GM18868 (cell line): ENCODE measurements around the gene SLC38A10.

Experiments
- ATAC-seq: cut with Tn5 transposase; IDR thresholded peaks from one replicate; pipeline ENCODE4 v1.9.1; 2021; ENCODE audit warnings: mild to moderate bottlenecking, moderate library complexity; ENCODE audit not compliant: unreplicated experiment

The SLC38A10 gene

GRCh38 chr17:81300586-81301155 is 5.6 kb upstream of the SLC38A10 start:
- no peak for ATAC-seq

DNA sequence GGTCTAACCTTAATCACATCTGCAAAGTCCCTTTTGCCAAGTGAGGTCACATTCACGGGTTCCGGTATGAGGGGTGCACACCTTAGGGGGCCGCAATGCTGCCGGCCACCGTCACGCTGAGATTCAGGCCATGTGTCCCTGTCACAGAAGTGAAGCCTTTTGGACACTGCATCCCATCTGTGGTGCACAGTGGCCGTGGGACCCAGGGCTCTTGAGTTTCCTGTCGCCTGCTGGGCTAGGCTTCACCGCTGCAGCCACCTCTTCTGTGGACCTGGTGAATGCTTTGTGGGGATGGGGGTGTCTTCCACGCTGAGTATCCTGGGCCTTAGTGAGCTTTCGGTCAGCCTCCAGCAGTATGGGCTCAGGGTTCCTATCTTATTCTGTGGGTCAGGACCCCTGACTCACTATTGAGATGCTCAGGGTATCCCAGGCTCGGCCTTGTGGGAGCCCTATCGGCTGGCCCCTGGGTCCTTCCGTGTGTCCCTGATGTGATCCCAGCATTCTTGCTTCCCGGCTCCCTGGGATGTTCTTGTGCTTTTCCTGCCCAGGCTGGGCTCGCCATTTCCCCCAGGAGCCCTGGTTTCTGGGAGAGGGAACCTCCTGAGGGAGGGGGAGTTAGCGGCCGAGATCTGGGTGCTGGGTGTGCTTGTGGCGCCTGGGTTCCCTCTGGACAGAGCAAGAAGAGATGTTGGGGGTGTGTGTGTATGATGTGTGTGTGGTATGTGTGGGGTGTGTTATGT is 4.9 kb upstream of the SLC38A10 start:
- no peak for ATAC-seq

- ATAC-seq, result no peak
Observed at GRCh38 chr17:81298991-81299738, 4.1 kb upstream of the SLC38A10 start.

- ATAC-seq, result no peak
Observed at GRCh38 chr17:81298325-81298990, 3.4 kb upstream of the SLC38A10 start.

DNA sequence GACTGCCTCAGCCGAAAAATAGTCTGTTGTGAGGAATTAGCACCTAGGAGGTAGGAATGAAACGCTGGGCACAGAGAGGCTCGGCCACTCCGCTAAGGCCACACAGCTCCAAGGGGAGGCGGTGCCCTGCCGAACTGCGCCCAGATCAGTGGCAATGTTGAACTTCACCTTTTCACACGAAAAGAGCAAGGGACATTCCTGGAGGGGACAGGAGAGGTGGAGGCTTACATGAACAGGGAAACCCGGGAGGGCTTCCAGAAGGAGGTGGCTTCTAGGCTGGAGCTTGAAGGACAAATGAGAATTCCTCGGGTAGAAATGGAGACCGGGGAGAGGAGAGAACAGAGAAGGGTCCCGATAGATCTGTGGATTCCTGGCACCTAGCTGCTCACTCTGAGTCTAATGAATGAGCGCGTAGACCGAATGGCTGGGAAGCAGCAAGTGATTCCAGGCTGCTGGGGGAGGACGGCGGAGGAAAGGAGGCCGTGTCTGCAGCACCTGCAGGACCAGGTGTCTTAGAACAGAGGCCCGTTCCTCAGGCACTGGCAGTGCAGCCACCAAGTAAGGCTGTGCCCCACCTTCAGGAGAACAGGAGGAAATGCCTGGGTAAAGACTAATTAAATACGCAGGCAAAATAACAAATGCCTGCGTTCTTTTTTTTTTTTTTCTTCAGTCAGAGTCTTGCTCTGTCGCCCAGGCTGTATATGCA is 722 bp upstream of the SLC38A10 start:
- peak; percentile 5 for ATAC-seq

- peak; percentile 5 for ATAC-seq
Observed at GRCh38 chr17:81294512-81295030, 536 bp downstream of the SLC38A10 start.

DNA sequence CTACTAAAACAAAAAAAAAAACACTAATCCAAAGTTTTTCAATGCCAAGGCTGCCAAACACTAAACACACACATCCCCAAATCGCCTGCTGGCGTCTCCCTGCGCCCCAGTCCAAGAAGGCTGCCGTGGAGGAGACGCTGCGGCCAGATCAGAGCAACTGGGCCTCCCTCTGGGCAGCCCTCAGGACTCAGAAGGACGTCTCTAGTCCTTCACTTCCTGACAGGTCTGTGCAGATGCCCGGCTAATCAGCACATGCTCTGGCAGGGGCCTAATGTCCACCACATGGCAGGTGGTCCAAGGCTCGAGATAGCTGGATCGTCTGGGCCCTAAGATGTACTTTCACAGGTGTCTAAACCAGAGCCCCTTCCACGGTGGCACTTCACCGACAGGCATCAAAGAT is 2.7 kb downstream of the SLC38A10 start:
- ATAC-seq, result no peak

DNA sequence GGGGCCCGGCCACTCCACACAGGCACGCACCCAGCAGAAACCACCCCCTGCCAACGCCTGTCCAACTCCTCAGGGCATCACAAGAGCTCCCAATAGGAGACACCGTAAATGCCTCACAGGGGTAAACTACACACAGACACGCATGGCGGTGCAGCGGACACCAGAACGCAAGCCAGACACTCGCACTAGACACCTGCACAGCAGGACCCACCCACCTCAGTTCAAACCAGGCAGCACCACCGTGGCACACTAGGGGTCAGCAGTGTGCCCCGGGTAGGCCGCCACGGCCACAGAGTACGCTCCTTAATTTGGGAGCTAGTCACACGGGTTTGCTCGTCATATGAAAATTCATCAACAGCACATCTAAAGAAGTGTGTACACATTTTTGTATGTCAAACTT is 3.4 kb downstream of the SLC38A10 start:
- no peak for ATAC-seq

- ATAC-seq, result no peak
Observed at GRCh38 chr17:81290230-81290629, 4.9 kb downstream of the SLC38A10 start.

- no peak for ATAC-seq
Observed at GRCh38 chr17:81289627-81290026, 5.5 kb downstream of the SLC38A10 start.

DNA sequence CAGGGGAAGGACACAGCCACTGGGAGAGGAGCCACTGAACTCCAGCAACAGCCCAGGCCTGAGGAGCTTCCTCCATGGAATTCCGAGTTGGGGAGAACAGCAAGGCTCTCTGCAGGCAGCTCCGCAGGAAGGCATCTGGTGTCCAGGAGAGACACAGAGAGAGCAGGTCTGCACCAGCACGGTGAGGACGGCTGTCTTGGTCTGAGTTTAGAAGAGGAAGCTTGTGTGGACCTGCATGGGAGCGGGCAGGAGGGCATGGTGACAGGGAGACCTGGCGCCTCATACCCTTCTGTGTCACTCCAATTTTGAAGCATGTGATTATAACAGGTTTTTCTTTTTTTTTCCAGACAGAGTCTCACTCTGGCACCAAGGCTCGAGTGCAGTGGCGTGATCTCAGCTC is 6.4 kb downstream of the SLC38A10 start:
- ATAC-seq, result no peak

GRCh38 chr17:81287741-81288430 is 7.2 kb downstream of the SLC38A10 start:
- no peak for ATAC-seq

- no peak for ATAC-seq
Observed at GRCh38 chr17:81287152-81287551, 8.0 kb downstream of the SLC38A10 start.

- ATAC-seq, result no peak
Observed at GRCh38 chr17:81286491-81287145, 8.5 kb downstream of the SLC38A10 start.

- no peak for ATAC-seq
Observed at GRCh38 chr17:81285894-81286293, 9.2 kb downstream of the SLC38A10 start.

DNA sequence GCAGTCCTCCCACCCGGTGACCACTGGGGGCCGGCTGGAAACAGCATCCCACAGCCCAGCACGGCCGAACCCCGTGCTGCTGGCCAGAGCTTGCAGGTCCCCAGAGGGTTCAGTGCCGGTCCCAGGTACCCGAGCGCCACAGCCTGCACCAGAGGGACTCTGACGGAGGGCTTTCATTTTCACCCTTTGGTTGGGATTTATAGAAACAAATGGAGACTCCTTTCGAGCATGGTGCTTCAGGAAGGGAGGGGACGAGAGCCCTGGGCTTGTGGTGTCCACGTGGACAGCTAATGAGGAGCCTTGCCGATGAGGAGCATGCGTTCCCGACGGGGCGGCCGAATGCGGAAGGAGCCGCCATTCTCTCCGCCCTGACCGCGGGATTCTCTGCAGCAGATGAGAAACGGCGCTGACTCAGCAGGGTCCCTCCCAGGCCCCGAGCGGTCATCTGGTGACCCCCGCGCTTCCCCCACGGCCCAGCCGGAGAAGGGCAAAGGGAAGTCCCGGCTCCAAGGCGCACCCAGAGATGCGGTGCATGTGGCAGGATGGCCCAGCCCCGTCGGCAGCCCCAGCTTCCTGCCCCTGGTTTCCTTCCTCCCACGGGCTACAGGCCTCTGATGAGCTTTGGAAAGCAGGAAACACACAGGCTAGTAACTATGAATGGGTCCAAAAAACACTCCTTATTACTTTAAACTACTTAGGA is 9.8 kb downstream of the SLC38A10 start:
- ATAC-seq, result no peak

DNA sequence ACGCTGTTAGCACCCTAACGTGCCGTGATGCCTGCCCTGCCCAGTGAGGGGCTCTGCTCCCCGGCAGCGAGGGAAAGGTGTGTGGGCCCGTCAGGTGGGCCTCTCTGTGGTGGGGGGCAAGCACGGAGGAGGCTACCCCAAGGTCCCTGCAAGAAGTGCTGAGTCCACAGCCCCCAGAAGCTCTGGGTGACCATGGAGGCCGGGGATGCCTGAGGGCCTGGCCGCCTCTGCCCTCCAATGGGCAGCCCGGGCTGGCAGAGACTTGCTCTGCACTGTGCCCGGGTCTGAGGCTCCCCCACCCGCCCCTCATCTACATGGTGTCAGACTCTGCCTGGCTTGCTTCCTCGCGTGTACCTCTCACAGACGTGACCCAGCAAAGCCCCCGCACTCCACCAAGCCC is 12.2 kb downstream of the SLC38A10 start:
- ATAC-seq, result no peak

- ATAC-seq, result no peak
Observed at GRCh38 chr17:81282141-81282540, 13.0 kb downstream of the SLC38A10 start.

- no peak for ATAC-seq
Observed at GRCh38 chr17:81280571-81280970, 14.5 kb downstream of the SLC38A10 start.
